NOMO-1 (cell line): ENCODE measurements around the gene CHEK2.
"Not testable (repeated sequence)": the region's sequence is repeated elsewhere in the genome, so short reads cannot be mapped to it uniquely, and the experiment has no call there.

ENCODE experiments used
- DNase-seq, 2 experiments: peaks; one replicate each; lab custom pipeline; 2025; ENCODE audit not compliant: unreplicated experiment in 2 of 2; lab: John Stamatoyannopoulos, UW

The CHEK2 gene

DNA sequence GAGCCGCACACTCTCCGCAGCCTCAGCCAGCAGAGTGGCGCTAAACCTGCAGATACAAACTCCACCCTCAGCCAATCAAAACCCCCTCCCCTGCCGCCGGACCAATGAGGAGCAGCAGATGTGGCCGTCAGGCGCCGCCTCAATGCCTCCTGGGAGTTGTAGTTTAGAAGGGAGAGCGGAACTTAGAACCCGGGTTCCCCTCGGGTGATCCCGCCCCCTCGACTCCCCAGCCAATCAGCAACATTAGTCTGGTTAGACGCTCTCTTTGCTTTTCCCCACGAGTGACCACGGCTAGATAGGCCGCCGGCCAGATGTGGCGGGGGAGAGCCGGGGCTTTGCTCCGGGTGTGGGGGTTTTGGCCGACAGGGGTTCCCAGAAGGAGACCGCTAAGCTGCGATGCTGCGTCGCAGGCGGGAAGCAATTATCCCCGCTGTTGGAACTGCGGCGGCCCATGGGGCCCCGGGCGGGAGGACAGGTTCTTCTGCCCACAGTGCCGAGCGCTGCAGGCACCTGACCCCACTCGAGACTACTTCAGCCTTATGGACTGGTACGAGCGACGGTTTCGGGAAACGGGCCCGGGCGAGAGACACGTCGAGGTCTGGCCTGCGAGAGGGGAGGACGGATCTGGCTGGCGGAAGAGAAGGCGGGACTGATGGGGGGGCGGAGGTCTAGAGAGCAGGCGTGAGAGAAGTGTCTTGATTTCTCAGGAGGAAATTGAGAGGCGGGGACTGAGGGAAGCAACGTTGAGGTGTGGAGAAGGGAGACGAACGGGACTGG is at the start of gene CHEK2, which contains the start of gene HSCB:
CHEK2 (minus strand) TSS at position 36 of the 777 bp plus-strand sequence. CDS start 7,099 bp downstream, outside the sequence.
HSCB (plus strand) TSS at position 255 of the 777 bp plus-strand sequence; CDS start at position 312, 57 bp downstream.
- peak; percentile 98 for DNase-seq

DNA sequence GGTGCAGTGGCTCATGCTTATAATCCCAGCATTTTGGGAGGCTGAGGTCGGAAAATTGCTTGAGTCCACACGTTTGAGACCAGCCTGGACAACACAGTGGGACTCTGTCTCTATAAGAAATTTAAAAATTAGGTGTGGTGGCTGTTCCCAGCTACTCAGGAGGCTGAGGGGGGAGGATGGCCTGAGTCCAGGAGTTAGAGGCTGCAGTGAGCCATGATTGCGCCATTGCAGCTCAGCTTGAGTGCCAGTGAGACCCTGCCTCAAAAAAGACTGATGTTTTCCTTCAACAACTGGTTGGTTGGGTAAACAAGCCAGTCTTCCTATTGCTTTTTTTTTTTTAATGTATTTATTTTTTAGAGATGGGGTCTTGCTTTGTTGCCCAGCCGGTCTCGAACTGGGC is 49.5 kb upstream of the CHEK2 start:
- DNase-seq, result no peak

DNA sequence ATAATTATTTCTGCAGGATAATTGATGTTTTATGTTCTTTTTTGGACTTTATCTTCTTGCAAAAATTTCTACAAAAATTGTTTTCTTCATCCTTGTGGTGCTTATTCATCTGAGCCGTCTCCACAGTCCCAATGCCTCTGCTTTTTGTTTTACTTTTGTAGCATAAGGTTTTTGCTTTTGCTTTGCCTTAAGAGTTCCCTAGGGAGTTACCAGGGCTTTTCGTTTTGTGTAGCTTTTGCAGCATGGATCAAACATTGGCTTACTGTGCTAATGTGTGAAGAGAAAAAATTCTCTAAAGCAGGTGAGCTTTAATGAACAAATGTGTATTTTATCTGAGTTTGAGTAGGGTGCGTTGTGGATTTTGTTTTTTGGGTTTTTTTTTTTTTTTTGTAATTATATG is 47.0 kb upstream of the CHEK2 start:
- DNase-seq, result no peak

DNA sequence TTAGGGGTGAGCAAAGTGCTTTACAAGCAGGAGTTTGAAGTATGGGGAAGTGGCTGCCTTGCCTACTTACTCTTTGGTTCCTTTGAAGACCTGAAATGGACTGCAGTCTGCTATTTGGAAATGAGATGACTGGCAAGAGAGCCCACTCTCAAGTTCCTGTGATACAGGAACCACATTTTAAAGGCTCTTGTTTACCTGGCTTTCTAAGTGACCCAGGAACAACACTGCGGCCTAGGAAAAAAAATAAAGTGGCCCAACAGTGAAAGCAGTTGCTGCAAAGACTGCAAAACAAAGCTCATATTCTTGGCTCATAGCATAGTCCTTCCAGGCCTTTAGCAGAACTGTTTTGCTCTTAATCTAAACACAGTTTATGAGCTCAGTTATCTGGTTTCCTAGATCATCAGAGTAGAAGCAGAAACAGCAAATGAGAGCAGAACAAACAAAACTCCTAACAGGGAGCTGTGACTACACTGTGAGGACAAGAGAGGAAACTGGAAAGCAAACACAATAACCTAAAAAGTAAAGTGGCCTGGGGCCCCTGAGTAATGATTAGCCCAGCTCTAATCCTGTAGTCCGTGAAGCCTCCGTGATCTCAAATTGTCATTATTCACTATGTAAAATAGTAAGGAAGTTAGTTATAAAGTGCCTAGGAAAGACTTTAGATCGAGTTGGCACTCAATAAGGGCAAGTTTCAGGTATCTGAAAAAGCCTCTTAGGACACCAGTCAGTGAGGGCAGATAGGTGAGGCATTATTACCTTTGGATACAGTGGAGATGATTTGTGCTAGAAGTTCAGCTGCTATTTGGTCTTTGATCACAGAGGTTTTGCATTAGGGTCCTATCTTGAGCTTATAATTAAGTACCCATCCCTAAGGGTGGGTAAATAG is 42.4 kb upstream of the CHEK2 start:
- no peak for DNase-seq

DNA sequence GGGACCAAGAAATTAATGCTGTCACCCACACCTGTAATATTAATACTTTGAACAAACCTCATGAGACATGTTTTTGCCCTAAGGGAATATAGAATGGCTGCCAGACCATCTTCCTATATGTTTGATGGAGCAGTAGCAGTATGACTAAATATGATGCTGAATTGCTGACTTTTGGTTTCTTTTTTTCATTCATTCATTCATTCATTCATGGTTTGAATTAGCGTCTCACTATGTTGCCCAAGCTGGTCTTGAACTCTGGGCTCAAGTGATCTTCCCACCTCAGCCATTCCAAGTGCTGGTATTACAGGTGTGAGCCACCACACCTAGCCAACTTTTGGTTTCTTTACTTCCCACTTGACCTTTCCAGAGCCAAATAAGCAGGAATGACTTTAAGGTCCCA is 38.7 kb upstream of the CHEK2 start:
- no peak for DNase-seq

DNA sequence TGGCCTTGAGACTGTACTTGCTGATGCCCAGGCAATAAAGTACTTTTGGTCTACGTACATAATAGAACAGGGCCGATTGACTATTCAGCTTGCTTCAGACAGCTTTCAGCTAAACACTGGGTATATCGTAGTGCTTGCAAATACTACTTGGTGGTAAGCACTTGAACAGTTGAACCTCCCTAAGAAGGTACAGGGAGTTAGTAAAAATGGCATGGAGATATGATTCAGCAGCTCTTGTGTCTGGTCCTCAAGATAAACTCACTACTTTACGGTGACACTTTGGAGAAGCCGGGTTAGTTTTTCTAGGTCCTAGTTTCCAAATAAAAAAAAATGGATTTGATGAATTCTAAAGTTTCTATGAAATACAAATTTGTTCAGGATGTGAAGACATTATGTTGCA is 38.2 kb upstream of the CHEK2 start:
- no peak for DNase-seq

DNA sequence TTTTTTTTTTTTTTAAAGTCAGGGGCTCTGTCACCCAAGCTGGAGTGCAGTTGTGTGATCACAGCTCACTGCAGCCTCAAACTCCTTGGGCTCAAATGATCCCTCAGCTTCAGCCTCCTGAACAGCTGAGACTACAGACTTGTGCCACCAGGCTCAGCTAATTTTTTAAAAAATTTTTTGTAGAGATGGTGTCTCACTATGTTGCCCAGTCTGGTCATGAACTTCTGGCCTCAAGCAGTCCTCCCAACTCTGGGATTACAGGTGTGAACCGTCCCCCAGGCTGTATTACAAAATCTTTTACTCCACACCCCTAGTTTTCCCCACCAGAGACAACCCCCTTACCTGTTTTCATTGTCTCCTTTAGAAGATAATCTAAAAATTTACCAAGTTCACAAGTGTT is 32.8 kb upstream of the CHEK2 start:
- DNase-seq, result no peak

DNA sequence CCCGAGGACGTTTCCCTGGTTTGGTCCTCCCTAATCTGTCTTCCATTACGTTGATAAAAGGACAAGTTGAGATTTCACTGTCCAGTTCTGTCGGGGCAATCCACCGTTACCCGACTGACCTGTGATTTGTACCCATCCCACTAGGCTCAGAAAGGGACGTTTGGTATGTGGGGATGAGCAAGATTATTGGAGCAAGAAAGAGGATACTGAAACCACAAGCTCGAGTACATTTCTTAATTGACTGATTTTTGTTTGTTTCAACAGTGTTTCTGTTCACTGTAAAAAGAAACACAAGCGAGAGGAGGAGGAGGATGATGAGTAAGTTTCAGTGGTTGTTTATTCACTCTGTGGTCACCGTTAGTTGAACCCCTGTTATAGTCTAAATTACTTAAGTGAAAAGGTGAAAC is 31.8 kb upstream of the CHEK2 start:
- DNase-seq, result no peak

DNA sequence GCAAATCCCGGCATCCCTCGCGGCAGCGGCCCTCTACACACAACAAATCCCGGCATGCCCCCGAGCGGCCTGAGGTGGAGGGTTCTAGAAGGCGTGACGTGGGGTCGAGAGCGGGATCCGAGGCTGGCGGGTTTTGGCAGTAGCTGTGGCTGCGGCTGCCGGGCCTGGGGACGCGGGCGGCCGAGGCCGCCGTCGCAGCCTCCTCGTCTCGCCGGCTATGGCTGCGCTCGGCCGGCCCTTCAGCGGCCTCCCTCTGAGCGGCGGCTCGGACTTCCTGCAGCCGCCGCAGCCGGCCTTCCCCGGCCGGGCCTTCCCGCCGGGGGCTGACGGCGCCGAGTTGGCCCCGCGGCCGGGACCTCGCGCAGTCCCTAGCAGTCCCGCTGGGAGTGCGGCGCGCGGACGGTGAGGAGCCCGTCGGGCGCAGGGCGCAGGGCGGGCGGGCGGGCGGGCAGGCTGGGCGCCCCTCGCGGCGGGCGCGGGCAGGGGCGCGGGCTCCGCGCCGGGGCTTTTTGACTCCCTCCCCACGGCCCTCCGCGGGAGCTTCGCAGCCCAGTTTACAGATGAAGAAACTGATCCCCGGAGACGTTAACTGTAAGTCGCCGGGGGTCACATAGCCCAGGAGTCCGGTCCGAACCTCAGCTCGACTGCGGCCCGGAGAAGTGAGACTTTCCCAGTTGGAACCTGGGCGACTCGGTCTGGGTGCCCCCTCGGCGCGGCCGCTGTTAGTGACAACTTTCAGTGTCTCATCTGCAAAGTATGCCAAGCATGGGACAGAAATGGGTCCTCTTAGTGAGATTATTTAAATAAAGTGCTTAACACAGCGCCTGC is 31.2 kb upstream of the CHEK2 start, which contains the start of gene CCDC117:
CCDC117 (plus strand) TSS at position 63 of the 828 bp plus-strand sequence; CDS start at position 218, 155 bp downstream.
- peak; percentile 88 to 92 for DNase-seq

DNA sequence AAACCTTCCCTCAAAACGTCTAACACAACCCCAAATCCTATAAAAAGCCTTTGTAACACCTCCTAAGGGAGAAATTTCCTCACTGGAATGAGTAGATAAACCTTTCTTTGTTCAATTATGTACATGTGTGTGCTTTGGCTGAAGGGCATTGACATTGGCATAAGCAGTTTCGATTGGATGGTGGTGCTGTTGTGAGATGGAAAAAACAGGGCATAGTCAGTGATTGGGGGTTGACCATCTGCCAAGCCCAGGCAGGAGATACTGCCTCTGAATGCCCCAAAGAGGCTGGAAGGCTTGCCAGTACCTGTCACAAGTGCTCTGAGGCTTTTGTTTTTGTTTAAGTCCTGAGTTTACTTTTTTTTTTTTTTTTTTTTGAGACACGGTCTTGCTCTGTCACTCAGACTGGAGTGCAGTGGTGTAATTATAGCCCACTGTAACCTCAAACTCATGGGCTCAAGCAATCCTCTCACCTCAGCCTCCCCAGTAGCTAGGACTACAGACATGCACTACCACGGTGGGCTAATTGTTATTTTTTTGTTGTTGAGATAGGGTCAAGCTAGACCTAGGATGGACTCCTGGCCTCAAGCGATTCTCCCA is 29.7 kb upstream of the CHEK2 start:
- no peak for DNase-seq

DNA sequence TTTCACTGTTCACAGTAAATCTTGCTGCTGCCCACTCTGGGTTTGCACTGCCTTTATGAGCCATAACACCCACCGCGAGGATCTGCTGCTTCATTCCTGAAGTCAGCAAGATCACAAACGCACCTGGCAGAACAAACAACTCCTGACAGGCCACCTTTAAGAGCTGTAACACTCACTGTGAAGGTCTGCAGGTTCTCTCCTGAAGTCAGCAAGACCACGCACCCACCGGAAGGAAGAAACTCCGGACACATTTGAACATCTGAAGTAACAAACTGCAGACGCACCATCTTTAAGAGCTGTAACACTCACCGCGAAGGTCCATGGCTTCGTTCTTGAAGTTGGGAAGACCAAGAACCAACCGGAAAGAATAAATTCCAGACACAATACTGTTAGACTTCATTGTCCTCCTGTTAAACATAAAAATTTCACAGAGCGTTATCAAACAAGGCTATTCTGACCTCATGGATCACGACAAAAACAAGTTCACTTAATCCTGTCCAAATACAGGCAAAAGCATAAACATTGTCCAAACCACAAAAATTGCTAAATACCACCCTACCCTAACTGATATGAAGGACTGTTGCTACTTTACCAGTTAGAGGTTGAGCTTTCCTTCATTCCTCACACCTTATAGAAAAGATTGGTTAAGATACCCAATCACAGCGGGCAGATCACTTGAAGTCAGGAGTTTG is 27.9 kb upstream of the CHEK2 start:
- no peak for DNase-seq

DNA sequence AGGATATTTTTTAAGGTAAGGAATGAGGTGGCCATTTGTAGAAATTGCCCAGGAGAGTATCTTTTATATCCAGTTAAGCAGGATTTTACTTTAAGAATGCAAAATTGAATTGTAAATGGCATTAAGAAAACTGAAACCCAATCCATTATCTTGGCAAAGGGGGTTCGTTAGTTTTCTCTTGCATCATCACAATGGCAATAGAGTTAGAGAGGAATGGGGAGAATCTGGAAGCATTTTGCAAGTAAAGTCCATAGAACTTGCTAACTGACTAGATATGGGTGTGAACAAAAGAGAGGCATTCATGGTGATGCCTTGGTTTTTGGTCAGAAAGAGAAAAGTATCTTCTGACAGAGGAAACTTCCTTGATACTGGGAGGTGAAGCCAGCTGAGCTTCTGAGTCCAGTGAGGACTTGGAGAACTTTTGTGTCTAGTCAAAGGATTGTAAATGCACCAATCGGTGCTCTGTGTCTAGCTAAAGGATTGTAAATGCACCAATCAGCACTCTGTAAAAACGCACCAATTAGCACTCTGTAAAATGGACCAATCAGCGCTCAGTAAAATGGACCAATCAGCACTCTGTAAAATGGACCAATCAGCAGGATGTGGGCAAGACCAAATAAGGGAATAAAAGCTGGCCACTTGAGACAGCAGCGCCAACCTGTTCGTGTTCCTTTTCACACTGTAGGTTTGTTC is 27.2 kb upstream of the CHEK2 start:
- DNase-seq, result no peak

DNA sequence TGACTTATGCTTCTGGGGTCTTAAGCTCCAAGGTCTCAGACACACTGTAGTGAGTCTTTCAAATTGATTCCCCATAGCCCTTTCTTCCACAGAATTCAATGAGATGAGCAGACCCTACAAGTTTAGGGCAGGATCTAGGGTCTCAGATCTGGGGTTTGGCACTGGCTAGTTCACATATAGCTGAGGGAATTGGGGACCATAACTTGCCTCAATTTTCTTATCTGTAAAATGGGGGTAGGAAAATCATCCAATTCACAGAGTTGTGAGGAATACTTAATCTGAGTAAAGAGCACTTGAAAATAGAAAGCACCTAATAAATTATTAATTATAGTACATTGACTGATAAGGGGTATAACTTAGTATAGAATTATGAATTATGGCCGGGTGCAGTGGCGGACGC is 25.0 kb upstream of the CHEK2 start:
- DNase-seq, result no peak

DNA sequence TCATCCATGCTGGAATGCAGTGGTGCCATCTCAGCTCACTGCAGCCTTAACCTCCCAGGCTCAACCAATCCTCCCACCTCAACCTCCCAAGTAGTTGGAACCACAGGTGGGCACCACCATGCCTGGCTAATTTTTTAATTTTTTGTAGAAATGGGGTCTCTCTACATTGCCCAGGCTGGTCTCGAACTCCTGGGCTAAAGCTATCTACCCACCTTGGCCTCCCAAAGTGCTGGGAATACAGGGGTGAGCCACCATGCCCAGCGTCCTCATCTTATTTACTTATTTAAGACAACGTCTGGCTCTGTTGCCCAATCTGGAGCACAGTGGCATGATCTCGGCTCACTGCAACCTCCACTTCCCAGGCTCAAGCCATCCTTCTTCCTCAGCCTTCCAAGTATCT is 20.4 kb upstream of the CHEK2 start:
- not testable (repeated sequence) for DNase-seq

DNA sequence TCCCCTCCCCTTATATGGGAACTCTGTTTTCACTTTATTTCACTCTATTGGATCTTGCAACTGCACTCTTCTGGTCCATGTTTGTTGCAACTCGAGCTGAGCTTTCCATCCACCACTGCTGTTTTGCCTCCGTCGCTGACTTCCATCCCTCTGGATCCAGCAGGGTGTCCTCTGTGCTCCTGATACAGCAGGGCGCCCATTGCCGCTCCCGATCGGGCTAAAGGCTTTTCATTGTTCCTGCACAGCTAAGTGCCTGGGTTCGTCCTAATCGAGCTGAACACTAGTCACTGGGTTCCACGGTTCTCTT is 19.8 kb upstream of the CHEK2 start:
- no peak for DNase-seq

DNA sequence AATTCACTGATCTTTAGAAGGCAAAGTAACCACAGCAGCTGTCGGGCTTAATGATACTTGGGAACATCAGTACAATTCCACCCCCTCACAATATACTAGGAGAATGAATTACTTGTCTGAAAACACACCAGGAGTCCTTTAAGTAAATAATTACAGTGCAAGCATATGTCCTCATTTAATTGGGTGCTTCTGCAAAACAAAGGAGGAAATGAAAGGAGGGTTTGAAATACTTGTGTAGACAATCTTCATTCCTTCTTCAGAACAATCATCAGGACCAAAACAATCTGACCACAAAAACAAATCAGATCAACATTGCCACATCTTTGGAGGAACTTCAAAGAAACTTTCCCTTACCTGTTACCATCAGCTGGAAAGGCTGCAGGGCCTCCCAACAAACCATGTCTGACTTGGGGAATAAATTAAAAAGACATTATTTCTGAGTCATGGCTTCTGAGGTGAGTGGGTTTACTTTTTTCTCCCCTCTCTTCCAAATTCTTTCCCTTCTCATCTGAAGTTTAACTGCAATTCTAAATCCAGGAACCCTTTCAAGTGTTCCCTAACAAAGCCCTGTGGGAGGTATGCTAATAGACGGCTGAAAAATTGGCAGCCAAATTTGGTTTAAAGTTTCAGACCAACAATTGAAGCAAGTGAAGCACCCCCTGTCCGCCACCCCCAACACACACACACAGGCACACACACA is 18.4 kb upstream of the CHEK2 start:
- peak; percentile 47 to 75 for DNase-seq

DNA sequence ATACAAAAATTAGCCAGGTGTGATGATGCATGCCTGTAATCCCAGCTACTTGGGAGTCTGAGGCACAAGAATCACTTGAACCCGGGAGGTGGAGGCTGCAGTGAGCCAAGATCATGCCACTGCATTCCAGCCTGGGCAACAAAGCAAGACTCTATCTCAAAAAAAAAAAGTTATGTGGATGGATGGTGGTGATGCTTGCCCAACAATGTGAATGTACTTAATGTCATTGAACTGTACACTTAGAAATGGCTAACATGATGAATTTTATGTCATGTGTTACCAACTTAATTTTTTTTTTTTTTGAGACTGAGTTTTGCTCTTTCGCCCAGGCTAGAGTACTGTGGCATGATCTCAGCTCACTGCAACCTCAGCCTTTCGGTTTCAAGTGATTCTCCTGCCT is 12.9 kb upstream of the CHEK2 start:
- not testable (repeated sequence) for DNase-seq

DNA sequence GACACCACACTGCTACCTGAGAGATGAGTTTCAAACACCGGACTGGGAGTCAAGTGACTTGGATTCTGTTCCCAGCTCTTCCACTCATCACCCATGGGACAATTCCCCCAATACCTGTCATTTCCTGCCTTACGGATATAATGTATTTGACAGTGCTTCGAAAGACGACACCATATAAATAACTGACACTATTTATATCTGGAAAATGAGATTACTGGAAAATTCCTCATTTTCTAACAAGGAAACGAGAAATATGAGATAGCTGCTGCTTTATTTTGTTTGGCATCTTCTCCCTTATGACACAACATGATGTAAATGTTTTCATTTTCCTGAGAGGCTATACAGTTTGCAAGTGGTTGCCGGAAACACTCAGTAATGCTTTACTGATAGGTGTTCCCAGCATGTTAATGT is 8.9 kb upstream of the CHEK2 start:
- no peak for DNase-seq

DNA sequence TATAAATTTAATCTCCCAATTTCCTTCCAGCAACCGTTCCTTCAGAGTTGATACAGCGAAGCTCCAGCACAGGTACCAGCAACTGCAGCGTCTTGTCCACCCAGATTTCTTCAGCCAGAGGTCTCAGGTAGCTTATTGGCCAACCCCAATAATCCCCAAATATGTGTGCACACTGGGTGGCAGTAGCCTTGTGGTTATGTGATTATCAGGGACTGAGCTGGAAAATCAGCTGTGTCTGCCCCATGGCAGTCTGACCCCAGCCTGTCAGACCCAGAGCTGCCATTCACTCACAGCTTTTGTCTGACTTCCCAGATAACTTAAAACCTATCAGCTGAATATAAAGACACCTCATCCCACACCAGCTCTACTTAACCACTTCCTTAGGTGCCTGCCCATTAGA is 2.2 kb upstream of the CHEK2 start:
- no peak for DNase-seq
